H1 (cell line): ENCODE results near the gene MIOX. TPM values are rescaled to one million over a fixed set of nuclear protein-coding genes. Genes with fewer than 3 reads are reported as not detected.
A peak's percentile ranks its signal among the peaks of the same experiment; 100 is the strongest.

Experiments
- CTCF ChIA-PET: fragments of 300-600 bp; sonication (Branson Sonifier 250); formaldehyde crosslinking; loops from one replicate; lab custom pipeline; 2021; ENCODE audit not compliant: partially characterized antibody; lab: Charles Lee
- POLR2A ChIA-PET: fragments of 300-600 bp; sonication (Branson Sonifier 250); formaldehyde crosslinking; loops from one replicate; lab custom pipeline; 2021; ENCODE audit warnings: inconsistent platforms; ENCODE audit not compliant: partially characterized antibody; lab: Charles Lee
- DNase-seq, 2 experiments: peaks; one replicate each; pipeline versions ENCODE4 v3.0.0 to v3.0.0-alpha.2; 2010 to 2022; ENCODE audit warnings: low spot score in 2 of 2, low read depth in 1 of 2, mixed read lengths in 1 of 2
- FAIRE-seq: peaks from 2 replicates; lab custom pipeline; 2011; peaks lifted over from hg19 to GRCh38; lab: Jason Lieb, UNC
- H2AFZ ChIP-seq: 2 replicates; pipeline ENCODE4 v1.8.1; 2012; ENCODE audit warnings: low read length, inconsistent platforms
- H2AK5ac ChIP-seq: 2 replicates; pipeline ENCODE4 v1.6.1; 2013; ENCODE audit warnings: low read depth, low read length
- H2BK120ac ChIP-seq: replicated peaks from 2 replicates; pipeline ENCODE3; 2013; ENCODE audit warnings: low read depth, low read length, inconsistent platforms
- H2BK12ac ChIP-seq: 2 replicates; pipeline ENCODE4 v1.6.1; 2013; ENCODE audit warnings: low read depth, low read length
- H2BK15ac ChIP-seq: 2 replicates; pipeline ENCODE4 v1.6.1; 2013; ENCODE audit warnings: low read length
- H2BK20ac ChIP-seq: 2 replicates; pipeline ENCODE4 v1.6.1; 2013; ENCODE audit warnings: low read length
- H2BK5ac ChIP-seq: 2 replicates; pipeline ENCODE4 v1.6.1; 2013; ENCODE audit warnings: low read depth, low read length
- H3K14ac ChIP-seq: 2 replicates; pipeline ENCODE4 v1.6.1; 2013; ENCODE audit warnings: inconsistent platforms; ENCODE audit not compliant: insufficient read length
- H3K18ac ChIP-seq: 2 replicates; pipeline ENCODE4 v1.6.1; 2013; ENCODE audit warnings: low read length; ENCODE audit errors: extremely low read depth
- H3K23ac ChIP-seq: 2 replicates; pipeline ENCODE4 v1.6.1; 2013; ENCODE audit warnings: inconsistent platforms; ENCODE audit not compliant: insufficient read length
- H3K23me2 ChIP-seq: 2 replicates; pipeline ENCODE4 v1.6.1; 2013; ENCODE audit warnings: low read depth, low read length
- H3K27ac ChIP-seq: 2 replicates; pipeline ENCODE4 v1.6.1; 2011; ENCODE audit warnings: low read depth, low read length, inconsistent platforms
- H3K27me3 ChIP-seq, 4 experiments: replicated peaks in 1 of 4; 1 replicate in 1 of 4; 2 replicates in 3 of 4; pipeline versions ENCODE4 v1.6.1 to v1.8.1; 2011 to 2013; ENCODE audit warnings: low read length in 3 of 4, mild to moderate bottlenecking in 3 of 4, inconsistent platforms in 2 of 4, mixed read lengths in 2 of 4, moderate library complexity in 1 of 4; ENCODE audit not compliant: control insufficient read depth in 3 of 4, insufficient read depth in 3 of 4; ENCODE audit errors: extremely low read depth in 1 of 4
- H3K36me3 ChIP-seq, 4 experiments: 2 replicates each; pipeline versions ENCODE4 v1.6.1 to v1.8.1; 2011 to 2013; ENCODE audit warnings: mild to moderate bottlenecking in 4 of 4, low read length in 3 of 4, moderate library complexity in 2 of 4, control low read depth in 1 of 4, inconsistent platforms in 1 of 4; ENCODE audit not compliant: insufficient read depth in 4 of 4, control insufficient read depth in 2 of 4
- H3K4ac ChIP-seq: replicated peaks from 2 replicates; pipeline ENCODE3; 2013; ENCODE audit warnings: low read length, low read depth, mixed read lengths, inconsistent platforms; ENCODE audit not compliant: insufficient read length
- H3K4me1 ChIP-seq, 4 experiments: replicated peaks in 1 of 4; 1 replicate in 1 of 4; 2 replicates in 3 of 4; pipeline versions ENCODE4 v1.6.1 to v1.8.1; 2011 to 2013; ENCODE audit warnings: low read length in 3 of 4, inconsistent platforms in 2 of 4, mixed read lengths in 1 of 4; ENCODE audit not compliant: insufficient read depth in 4 of 4, control insufficient read depth in 3 of 4
- H3K4me2 ChIP-seq, 2 experiments: 2 replicates each; pipeline versions ENCODE4 v1.6.1 to v1.8.1; 2011 to 2013; ENCODE audit warnings: low read depth in 2 of 2, low read length in 2 of 2, control low read depth in 1 of 2, inconsistent platforms in 1 of 2, mild to moderate bottlenecking in 1 of 2; ENCODE audit not compliant: insufficient read depth in 1 of 2
- H3K4me3 ChIP-seq, 4 experiments: fragments of 200-600, 300-600 bp in 1 of 4; sonication (generic), shearing (Covaris generic), sonication (Bioruptor Twin) in 1 of 4; 2 replicates each; pipeline versions ENCODE4 v1.5.1 to v1.8.1; 2011 to 2016; ENCODE audit warnings: low read length in 4 of 4, low read depth in 3 of 4, control low read depth in 2 of 4, inconsistent platforms in 2 of 4, mild to moderate bottlenecking in 2 of 4, mixed read lengths in 1 of 4, moderate library complexity in 1 of 4; ENCODE audit not compliant: insufficient read depth in 2 of 4; ENCODE audit errors: extremely low read depth in 1 of 4
- H3K56ac ChIP-seq: replicated peaks from 2 replicates; pipeline ENCODE3; 2013; ENCODE audit warnings: low read depth, mild to moderate bottlenecking, mixed read lengths, low read length, inconsistent platforms; ENCODE audit not compliant: insufficient read length
- H3K79me1 ChIP-seq: 2 replicates; pipeline ENCODE4 v1.6.1; 2013; ENCODE audit warnings: low read depth, low read length, control low read depth
- H3K79me2 ChIP-seq, 2 experiments: 2 replicates each; pipeline versions ENCODE4 v1.6.1 to v1.8.1; 2012 to 2013; ENCODE audit warnings: low read length in 2 of 2, mild to moderate bottlenecking in 2 of 2, inconsistent platforms in 1 of 2; ENCODE audit not compliant: insufficient read depth in 2 of 2, control insufficient read depth in 1 of 2
- H3K9ac ChIP-seq, 4 experiments: replicated peaks in 1 of 4; 1 replicate in 1 of 4; 2 replicates in 3 of 4; pipeline versions ENCODE4 v1.6.1 to v1.8.1; 2011 to 2013; ENCODE audit warnings: low read depth in 3 of 4, low read length in 3 of 4, control low read depth in 2 of 4, mild to moderate bottlenecking in 2 of 4, moderate library complexity in 2 of 4, inconsistent platforms in 1 of 4; ENCODE audit errors: extremely low read depth in 1 of 4
- H3K9me3 ChIP-seq, 2 experiments: 2 replicates each; pipeline versions ENCODE4 v1.6.1 to v1.8.1; 2012 to 2013; ENCODE audit warnings: mild to moderate bottlenecking in 2 of 2, moderate library complexity in 2 of 2, control low read depth in 1 of 2, inconsistent platforms in 1 of 2, low read depth in 1 of 2, low read length in 1 of 2, mixed read lengths in 1 of 2; ENCODE audit not compliant: insufficient read depth in 2 of 2
- H4K20me1 ChIP-seq, 2 experiments: replicated peaks in 1 of 2; 2 replicates each; pipeline versions ENCODE3 to v1.8.1; 2011 to 2013; ENCODE audit warnings: inconsistent platforms in 2 of 2, low read length in 2 of 2, mild to moderate bottlenecking in 1 of 2; ENCODE audit not compliant: insufficient read depth in 2 of 2, control insufficient read depth in 1 of 2
- H4K5ac ChIP-seq: 2 replicates; pipeline ENCODE4 v1.6.1; 2013; ENCODE audit warnings: low read length, low read depth, mixed read lengths, inconsistent platforms; ENCODE audit not compliant: insufficient read length
- H4K8ac ChIP-seq: 2 replicates; pipeline ENCODE4 v1.8.0; 2013; ENCODE audit warnings: mild to moderate bottlenecking, moderate library complexity, low read length, inconsistent platforms; ENCODE audit not compliant: insufficient read depth; ENCODE audit errors: extremely low read depth
- H4K91ac ChIP-seq: replicated peaks from 2 replicates; pipeline ENCODE3; 2013; ENCODE audit warnings: low read length, mixed read lengths, inconsistent platforms; ENCODE audit not compliant: insufficient read length
- CBX8 ChIP-seq: fragments of 300-800, 300-1000 bp; sonication (generic); IDR thresholded peaks from 2 replicates; pipeline ENCODE4 v1.7.1; 2016; ENCODE audit warnings: low read depth, low read length, borderline replicate concordance
- CTBP2 ChIP-seq: IDR thresholded peaks from 2 replicates; pipeline ENCODE4 v1.7.0; 2011; ENCODE audit warnings: borderline replicate concordance, mild to moderate bottlenecking, moderate library complexity, mixed read lengths, low read length; ENCODE audit not compliant: insufficient read depth, insufficient read length
- FOSL1 ChIP-seq: IDR thresholded peaks from 2 replicates; pipeline ENCODE4 v1.6.1; 2011; ENCODE audit warnings: mild to moderate bottlenecking, low read depth, low read length, moderate library complexity; ENCODE audit not compliant: insufficient read depth
- JUN ChIP-seq: IDR thresholded peaks from 2 replicates; pipeline ENCODE4 v1.6.1; 2011; ENCODE audit warnings: low read depth, mild to moderate bottlenecking, improper control_type of control experiment, low read length
- KDM4A ChIP-seq: IDR thresholded peaks from one replicate; pipeline ENCODE4 v1.7.1; 2012; ENCODE audit warnings: low read depth, mild to moderate bottlenecking, moderate library complexity, low read length, inconsistent platforms; ENCODE audit not compliant: severe bottlenecking
- POLR2AphosphoS5 ChIP-seq: IDR thresholded peaks from 2 replicates; pipeline ENCODE4 v1.6.1; 2011; ENCODE audit warnings: low read depth, low read length
- POU5F1 ChIP-seq: IDR thresholded peaks from 2 replicates; pipeline ENCODE4 v1.6.1; 2011; ENCODE audit warnings: low read depth, mild to moderate bottlenecking, low read length, moderate library complexity
- RXRA ChIP-seq: IDR thresholded peaks from 2 replicates; pipeline ENCODE4 v1.6.1; 2011; ENCODE audit warnings: low read depth, mild to moderate bottlenecking, low read length, moderate library complexity; ENCODE audit not compliant: insufficient read depth
- WGBS, 2 experiments: shearing (Covaris generic) in 1 of 2; methylation state at CpG; one replicate each; pipeline versions ENCODE4 v1.1.6 to v1.1.7; 2013 to 2015; ENCODE audit warnings: low lambda C conversion rate in 2 of 2, mixed read lengths in 2 of 2, inconsistent platforms in 1 of 2, low coverage in 1 of 2, missing lambda C conversion rate in 1 of 2; ENCODE audit not compliant: insufficient replicate concordance in 2 of 2, insufficient coverage in 1 of 2, insufficient read length in 1 of 2; ENCODE audit errors: extremely low coverage in 1 of 2, missing lambda C conversion rate in 1 of 2; 5-methylcytosine and 5-hydroxymethylcytosine counted together
- polyA plus RNA-seq, 7 experiments: library from polyadenylated mRNA; depleted of rRNA in 3 of 7; stranded (reverse) in 5 of 7; unstranded in 2 of 7; fragments of >200 nt in 5 of 7; fragments of 200-250 nt in 2 of 7; gene quantifications; 1 replicate in 5 of 7; 2 replicates in 1 of 7; 4 replicates in 1 of 7; pipeline versions ENCODE4 v1.2.1 to v1.2.3, GENCODE V29; 2011 to 2013; ENCODE audit warnings: missing spikeins in 2 of 7, mixed read lengths in 2 of 7
- total RNA-seq: library from RNA; stranded (reverse); fragmentation: NEBNext Ultra II Directional; extraction: Animal tissue kit (Norgen Biotek cat#: 25700); gene quantifications from 2 replicates; pipeline ENCODE4 v1.2.1, GENCODE V29; 2021
- TF ChIP-seq, protein P1 (sequence below): IDR thresholded peaks from 2 replicates; pipeline ENCODE4 v1.6.1; 2011; ENCODE audit warnings: low read depth, mild to moderate bottlenecking, low read length; ENCODE audit not compliant: insufficient read depth
- TF ChIP-seq, protein P2 (sequence below), 3 experiments: IDR thresholded peaks; 1 replicate in 2 of 3; 2 replicates in 1 of 3; pipeline versions ENCODE4 v1.5.1 to v1.6.1; 2011; ENCODE audit warnings: low read length in 3 of 3, mild to moderate bottlenecking in 3 of 3, inconsistent platforms in 2 of 3, low read depth in 1 of 3, moderate library complexity in 1 of 3; ENCODE audit not compliant: insufficient read depth in 1 of 3; ENCODE audit errors: control extremely low read depth in 1 of 3

MIOX gene
- total and polyA plus RNA-seq, 2 of the 8 experiments (the other 6 are each of a cell fraction or from before 2014, with no cell fraction given), result 0.30 to 0.32 TPM

DNA sequence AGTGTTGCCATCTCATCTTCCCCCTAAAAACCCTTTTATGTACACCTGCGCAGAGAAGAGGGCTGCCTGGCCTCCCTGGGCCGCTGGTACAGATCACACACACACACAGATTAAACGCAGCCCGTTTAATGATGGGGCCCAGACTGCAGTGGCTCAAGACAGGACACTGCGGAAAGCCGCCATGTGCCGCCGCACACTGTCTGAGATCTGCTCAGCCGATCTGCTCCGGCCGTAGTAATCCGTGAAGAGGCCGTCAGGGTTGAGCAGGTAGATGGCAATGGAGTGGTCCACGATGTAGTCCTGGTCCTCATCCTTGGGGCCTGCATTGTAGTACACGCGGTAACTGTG lies 36.8 kb downstream of the MIOX start:
- Histone ChIP-seq H3K79me1 (no peaks in the 10 kb centered on the region), H4K20me1 (peaks cover 5 to 18% of the 10 kb centered on the region in 2 experiments), H3K23ac (no peak overlapping the region), H2BK15ac (no peak overlapping the region), H4K8ac (0 out of 2 replicates have a peak overlapping the region, but pooled peaks have one; percentile 0), H2AK5ac (no peak overlapping the region), H3K79me2 (no peaks in the 10 kb centered on the region), H4K91ac (no peak overlapping the region), H3K27ac (no peak overlapping the region), H3K9me3 (no peaks in the 10 kb centered on the region), H2AFZ (no peak overlapping the region), H3K18ac (no peak overlapping the region), H3K14ac (no peak overlapping the region), H3K4ac (no peak overlapping the region), H3K56ac (no peak overlapping the region), H3K36me3 (peaks cover 4 to 25% (median 16%) of the 10 kb centered on the region in 4 experiments; a peak in 7 of 8 replicates), H4K5ac (no peak overlapping the region), H3K4me1 (peaks cover 0 to 11% (median 6%) of the 10 kb centered on the region in 4 experiments; a peak in 5 of 7 replicates), H3K23me2 (peaks cover 17% of the 10 kb centered on the region; the same call in 1 of the 2 replicates), H3K4me2 (no peak overlapping the region), H2BK120ac (no peak overlapping the region), H2BK20ac (no peak overlapping the region), H2BK5ac (no peak overlapping the region), H3K27me3 (peaks cover 3 to 18% (median 12%) of the 10 kb centered on the region in 4 experiments; a peak in 6 of 7 replicates), H3K4me3 (no peak overlapping the region), H2BK12ac (no peak overlapping the region), H3K9ac (no peak overlapping the region)
- POLR2A ChIA-PET, result interaction anchor here (0.7 to 1.0 kb wide), 2 partner anchors 12 to 16 kb away, joined by 3 to 4 read pairs; partner anchors contain the start of genes LMF2 and NCAPH2
- FAIRE-seq (no peak), DNase-seq (no peak)
- WGBS, 2 experiments, result 92% methylated on average over 16 of the region's 16 CpGs; no CpG with 5 or more reads in 1 of the 2 experiments
- CTCF ChIA-PET, result no interaction called here
- TF ChIP-seq CBX8, result no peak
- TF ChIP-seq, protein P1, sequence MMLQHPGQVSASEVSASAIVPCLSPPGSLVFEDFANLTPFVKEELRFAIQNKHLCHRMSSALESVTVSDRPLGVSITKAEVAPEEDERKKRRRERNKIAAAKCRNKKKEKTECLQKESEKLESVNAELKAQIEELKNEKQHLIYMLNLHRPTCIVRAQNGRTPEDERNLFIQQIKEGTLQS, result no peak
- no peak for TF ChIP-seq JUN
- no peak for TF ChIP-seq POU5F1
- TF ChIP-seq CTBP2, result no peak
- TF ChIP-seq, protein P2, sequence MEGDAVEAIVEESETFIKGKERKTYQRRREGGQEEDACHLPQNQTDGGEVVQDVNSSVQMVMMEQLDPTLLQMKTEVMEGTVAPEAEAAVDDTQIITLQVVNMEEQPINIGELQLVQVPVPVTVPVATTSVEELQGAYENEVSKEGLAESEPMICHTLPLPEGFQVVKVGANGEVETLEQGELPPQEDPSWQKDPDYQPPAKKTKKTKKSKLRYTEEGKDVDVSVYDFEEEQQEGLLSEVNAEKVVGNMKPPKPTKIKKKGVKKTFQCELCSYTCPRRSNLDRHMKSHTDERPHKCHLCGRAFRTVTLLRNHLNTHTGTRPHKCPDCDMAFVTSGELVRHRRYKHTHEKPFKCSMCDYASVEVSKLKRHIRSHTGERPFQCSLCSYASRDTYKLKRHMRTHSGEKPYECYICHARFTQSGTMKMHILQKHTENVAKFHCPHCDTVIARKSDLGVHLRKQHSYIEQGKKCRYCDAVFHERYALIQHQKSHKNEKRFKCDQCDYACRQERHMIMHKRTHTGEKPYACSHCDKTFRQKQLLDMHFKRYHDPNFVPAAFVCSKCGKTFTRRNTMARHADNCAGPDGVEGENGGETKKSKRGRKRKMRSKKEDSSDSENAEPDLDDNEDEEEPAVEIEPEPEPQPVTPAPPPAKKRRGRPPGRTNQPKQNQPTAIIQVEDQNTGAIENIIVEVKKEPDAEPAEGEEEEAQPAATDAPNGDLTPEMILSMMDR (IDR thresholded peaks at IDR 0.05; ENCODE audit: control extremely low read depth in 1 of 3, insufficient read depth in 1 of 3, low read depth in 1 of 3, low read length in 3 of 3), result no peak
- no peak for TF ChIP-seq FOSL1
- no peak for TF ChIP-seq POLR2AphosphoS5
- TF ChIP-seq RXRA, result no peak
- no peak for TF ChIP-seq KDM4A
